HEK293T (cell line): ENCODE results near the gene THG1L.
A peak's percentile ranks its signal among the peaks of the same experiment; 100 is the strongest.

ENCODE experiments used
- CTCF ChIA-PET: fragments of 350-600 bp; formaldehyde crosslinking; extraction: SDS; loops from one replicate; lab custom pipeline; 2021; ENCODE audit warnings: antibody characterized with exemption, inconsistent platforms; lab: Yijun Ruan, JAX
- POLR2A ChIA-PET: fragments of 350-600 bp; formaldehyde crosslinking; extraction: SDS; loops from one replicate; lab custom pipeline; 2020; ENCODE audit warnings: antibody characterized with exemption, inconsistent platforms; lab: Yijun Ruan, JAX
- DNase-seq: peaks from one replicate; pipeline ENCODE4 v3.0.0; 2012; ENCODE audit warnings: mixed read lengths; ENCODE audit errors: extremely low spot score
- ARNT ChIP-seq: fragments of 450-650 bp; IDR thresholded peaks from 2 replicates; pipeline ENCODE4 v1.6.1; 2017; ENCODE audit warnings: mild to moderate bottlenecking
- BHLHE40 ChIP-seq: fragments of 450-650 bp; IDR thresholded peaks from 2 replicates; pipeline ENCODE4 v1.6.1; 2016; ENCODE audit warnings: mild to moderate bottlenecking, moderate library complexity, borderline replicate concordance
- CTBP1 ChIP-seq: fragments of 450-650 bp; IDR thresholded peaks from 2 replicates; pipeline ENCODE4 v1.6.1; 2016; ENCODE audit warnings: borderline replicate concordance
- ELF4 ChIP-seq: fragments of 450-650 bp; IDR thresholded peaks from 2 replicates; pipeline ENCODE4 v1.6.1; 2017; ENCODE audit warnings: antibody characterized with exemption
- FOXA1 ChIP-seq: fragments of 450-650 bp; IDR thresholded peaks from 2 replicates; pipeline ENCODE4 v1.6.1; 2016; ENCODE audit warnings: mild to moderate bottlenecking
- FOXK2 ChIP-seq: fragments of 450-650 bp; IDR thresholded peaks from 2 replicates; pipeline ENCODE4 v1.6.1; 2016; ENCODE audit warnings: mild to moderate bottlenecking
- FOXM1 ChIP-seq: fragments of 450-650 bp; IDR thresholded peaks from 2 replicates; pipeline ENCODE4 v1.6.1; 2017; ENCODE audit warnings: mild to moderate bottlenecking, borderline replicate concordance
- HDGF ChIP-seq: fragments of 450-650 bp; IDR thresholded peaks from 2 replicates; pipeline ENCODE4 v1.6.1; 2017; ENCODE audit warnings: antibody characterized with exemption, borderline replicate concordance
- L3MBTL2 ChIP-seq: fragments of 450-650 bp; conservative IDR thresholded peaks from 2 replicates; pipeline ENCODE4 v1.6.1; 2016; ENCODE audit warnings: mild to moderate bottlenecking
- LEF1 ChIP-seq: fragments of 450-650 bp; IDR thresholded peaks from 2 replicates; pipeline ENCODE4 v1.6.1; 2017; ENCODE audit warnings: mild to moderate bottlenecking, borderline replicate concordance
- NFRKB ChIP-seq: fragments of 450-650 bp; IDR thresholded peaks from 2 replicates; pipeline ENCODE4 v1.6.1; 2016; ENCODE audit warnings: mild to moderate bottlenecking, moderate library complexity
- PKNOX1 ChIP-seq: fragments of 450-650 bp; IDR thresholded peaks from 2 replicates; pipeline ENCODE4 v1.6.1; 2016
- SP1 ChIP-seq: fragments of 450-650 bp; IDR thresholded peaks from 2 replicates; pipeline ENCODE4 v1.6.1; 2017
- SUZ12 ChIP-seq: fragments of 450-650 bp; IDR thresholded peaks from 2 replicates; pipeline ENCODE4 v1.6.1; 2016; ENCODE audit warnings: mild to moderate bottlenecking
- TARDBP ChIP-seq: fragments of 450-650 bp; IDR thresholded peaks from 2 replicates; pipeline ENCODE4 v1.6.1; 2016
- ZNF384 ChIP-seq: fragments of 450-650 bp; IDR thresholded peaks from 2 replicates; pipeline ENCODE4 v1.6.1; 2016

THG1L gene

GRCh38 chr5:157710431-157710830 lies 20.8 kb upstream of the THG1L start:
- TF ChIP-seq HDGF (no peak), FOXK2 (no peak), ARNT (no peak), FOXM1 (no peak), L3MBTL2 (no peak), LEF1 (no peak), PKNOX1 (no peak), FOXA1 (no peak), ZNF384 (no peak), SP1 (no peak), TARDBP (no peak), BHLHE40 (no peak), SUZ12 (no peak), CTBP1 (no peak)
- CTCF ChIA-PET: no interaction called here
- DNase-seq: no peak
- POLR2A ChIA-PET: no interaction called here

- POLR2A ChIA-PET: no interaction called here
Observed at GRCh38 chr5:157710882-157711281, 20.3 kb upstream of the THG1L start.

GRCh38 chr5:157713830-157714595 lies 17.2 kb upstream of the THG1L start:
- TF ChIP-seq SUZ12: no peak
- TF ChIP-seq HDGF: no peak
- no peak for TF ChIP-seq LEF1
- CTCF ChIA-PET: no interaction called here
- POLR2A ChIA-PET: no interaction called here
- no peak for DNase-seq

More at GRCh38 chr5:157710882-157711281, 20.3 kb upstream of the THG1L start:
- DNase-seq: no peak
- no peak for TF ChIP-seq TARDBP
- no peak for TF ChIP-seq SUZ12
- no peak for TF ChIP-seq L3MBTL2
- no peak for TF ChIP-seq PKNOX1
- no peak for TF ChIP-seq ARNT
- no peak for TF ChIP-seq FOXM1
- TF ChIP-seq BHLHE40: no peak
- TF ChIP-seq FOXA1: no peak
- TF ChIP-seq ELF4: no peak
- TF ChIP-seq NFRKB: no peak
- no peak for TF ChIP-seq FOXK2
- TF ChIP-seq CTBP1: no peak
- TF ChIP-seq ZNF384: no peak
- TF ChIP-seq HDGF: no peak
- no peak for TF ChIP-seq LEF1
- no peak for TF ChIP-seq SP1
- CTCF ChIA-PET: no interaction called here

DNA sequence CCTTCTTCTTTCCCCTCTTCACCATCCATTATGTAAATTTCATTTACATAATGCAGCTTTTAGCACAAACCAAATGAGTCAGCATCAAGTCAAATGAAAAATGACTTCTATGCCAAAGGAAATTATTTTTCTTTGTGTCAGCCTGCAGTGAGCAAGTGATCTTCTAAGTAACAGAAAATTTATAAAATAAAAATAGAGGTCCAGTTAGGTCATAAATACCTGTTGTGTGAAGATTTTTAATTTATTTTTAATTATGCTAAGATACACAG lies 16.7 kb upstream of the THG1L start:
- TF ChIP-seq LEF1 (no peak), TARDBP (no peak), SUZ12 (no peak), CTBP1 (no peak), ARNT (no peak), L3MBTL2 (no peak), ZNF384 (no peak), HDGF (no peak), NFRKB (no peak), FOXA1 (no peak)
- no peak for DNase-seq
- ChIA-PET CTCF (no interaction called here), POLR2A (no interaction called here)

DNA sequence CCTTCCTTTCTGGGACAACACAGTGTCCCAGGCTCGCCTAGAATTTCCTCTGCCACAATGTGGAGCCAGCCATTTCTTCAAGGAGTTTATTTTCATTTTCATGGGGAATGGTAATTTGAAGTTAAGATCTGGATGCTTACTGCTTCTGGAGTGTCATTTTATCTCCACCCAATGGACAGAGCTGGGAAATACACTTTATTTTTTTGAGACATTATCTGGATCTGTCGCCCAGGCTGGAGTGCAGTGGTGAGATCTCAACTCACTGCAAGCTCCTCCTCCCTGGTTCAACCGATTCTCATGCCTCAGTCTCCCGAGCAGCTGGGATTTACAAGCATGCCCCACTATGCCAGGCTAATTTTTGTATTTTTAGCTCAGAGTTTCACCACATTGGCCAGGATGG lies 12.7 kb upstream of the THG1L start:
- TF ChIP-seq FOXA1 (no peak), PKNOX1 (no peak), NFRKB (no peak), LEF1 (no peak), SUZ12 (no peak), FOXK2 (no peak), BHLHE40 (no peak), TARDBP (no peak), FOXM1 (no peak), HDGF (no peak), ELF4 (no peak), SP1 (no peak)
- peak; percentile 31 for DNase-seq
- POLR2A ChIA-PET: interaction anchor here (0.9 to 1.0 kb wide), 2 partner anchors 13 to 25 kb away, joined by 3 to 6 read pairs; partner anchors contain the start of gene THG1L
- CTCF ChIA-PET: interaction anchor here (0.6 to 1.9 kb wide), 15 partner anchors 10 to 406 kb away, joined by 3 to 7 read pairs (median 3); partner anchors contain the start of gene LSM11

DNA sequence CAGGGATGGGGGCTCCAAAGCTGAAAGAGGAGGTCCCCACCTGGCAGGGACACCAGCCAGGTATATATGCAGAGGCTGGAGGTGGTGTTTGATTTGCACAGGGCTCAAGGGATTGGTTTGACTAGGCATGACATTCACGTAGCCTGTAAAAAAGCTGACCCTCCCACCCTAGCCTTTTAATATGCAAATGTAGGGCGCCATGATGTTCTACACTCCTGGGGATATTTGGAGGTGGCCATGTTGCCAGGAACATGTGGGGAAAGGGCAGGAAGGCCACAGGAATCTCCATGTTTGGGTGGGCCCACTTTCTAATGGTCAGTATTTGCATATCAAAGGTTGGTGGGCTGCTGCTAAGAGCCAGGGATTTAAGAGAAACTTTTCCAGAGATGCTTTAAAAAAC lies 12.0 kb upstream of the THG1L start:
- TF ChIP-seq ELF4 (no peak), BHLHE40 (no peak), FOXA1 (no peak), TARDBP (no peak), LEF1 (no peak), CTBP1 (no peak), PKNOX1 (no peak), SUZ12 (no peak), NFRKB (no peak), SP1 (no peak), ZNF384 (no peak), ARNT (no peak), L3MBTL2 (no peak), FOXK2 (no peak), FOXM1 (no peak), HDGF (no peak)
- ChIA-PET POLR2A (interaction anchor here (1.0 kb wide), 1 partner anchor 24 kb away, joined by 3 read pairs; no protein-coding TSS in a partner anchor), CTCF (interaction anchor here (0.6 to 1.9 kb wide), 10 partner anchors 9 to 407 kb away, joined by 3 to 7 read pairs (median 3); partner anchors contain the start of gene LSM11)
- no peak for DNase-seq
